ENCODE measurements around the gene PAQR7. TPM values are rescaled to one million over a fixed set of nuclear protein-coding genes. Genes with fewer than 3 reads are reported as not detected.

PAQR7 gene
- total and polyA plus RNA-seq, 8 donors = 3.2 to 13.0 (median 4.5) TPM

DNA sequence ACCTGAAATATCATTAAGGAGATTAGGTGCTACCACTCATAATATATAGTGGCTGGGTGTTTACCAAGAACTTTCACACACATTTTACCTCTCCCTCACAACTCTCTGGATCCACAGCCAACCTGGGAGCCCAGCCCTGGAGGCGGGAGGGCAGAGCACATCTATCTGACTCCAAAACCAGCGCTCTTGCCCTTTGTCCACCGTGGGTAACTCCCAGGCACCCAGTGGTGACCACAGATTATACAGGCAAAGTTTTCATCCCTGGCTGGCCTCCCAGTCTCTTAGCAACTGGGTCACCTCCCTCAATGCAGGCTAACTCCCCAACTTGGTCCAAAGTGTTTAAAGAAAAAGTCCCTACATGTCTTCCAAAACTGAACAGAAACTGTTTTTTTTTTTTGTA, 2.4 kb downstream of the PAQR7 start:
- TF ChIP-seq, protein P1, sequence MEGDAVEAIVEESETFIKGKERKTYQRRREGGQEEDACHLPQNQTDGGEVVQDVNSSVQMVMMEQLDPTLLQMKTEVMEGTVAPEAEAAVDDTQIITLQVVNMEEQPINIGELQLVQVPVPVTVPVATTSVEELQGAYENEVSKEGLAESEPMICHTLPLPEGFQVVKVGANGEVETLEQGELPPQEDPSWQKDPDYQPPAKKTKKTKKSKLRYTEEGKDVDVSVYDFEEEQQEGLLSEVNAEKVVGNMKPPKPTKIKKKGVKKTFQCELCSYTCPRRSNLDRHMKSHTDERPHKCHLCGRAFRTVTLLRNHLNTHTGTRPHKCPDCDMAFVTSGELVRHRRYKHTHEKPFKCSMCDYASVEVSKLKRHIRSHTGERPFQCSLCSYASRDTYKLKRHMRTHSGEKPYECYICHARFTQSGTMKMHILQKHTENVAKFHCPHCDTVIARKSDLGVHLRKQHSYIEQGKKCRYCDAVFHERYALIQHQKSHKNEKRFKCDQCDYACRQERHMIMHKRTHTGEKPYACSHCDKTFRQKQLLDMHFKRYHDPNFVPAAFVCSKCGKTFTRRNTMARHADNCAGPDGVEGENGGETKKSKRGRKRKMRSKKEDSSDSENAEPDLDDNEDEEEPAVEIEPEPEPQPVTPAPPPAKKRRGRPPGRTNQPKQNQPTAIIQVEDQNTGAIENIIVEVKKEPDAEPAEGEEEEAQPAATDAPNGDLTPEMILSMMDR (IDR thresholded peaks at IDR 0.05) = no peak
- H3K27ac ChIP-seq = peak overlapping the region in 1 of 4 donors; percentile 80
- peaks cover 48 to 65% (median 53%) of the 10 kb centered on the region in 3 donors for H3K4me1 ChIP-seq
- no peak overlapping the region for H3K4me3 ChIP-seq
- intact Hi-C loops (cut with DNase I) = no loop called here
- no peaks in the 10 kb centered on the region for H3K27me3 ChIP-seq
- no peaks in the 10 kb centered on the region for H3K9me3 ChIP-seq
- no peak for ATAC-seq
- 45 to 60% methylated on average over 3 of the region's 3 CpGs for WGBS, 2 donors
- no peaks in the 10 kb centered on the region for H3K36me3 ChIP-seq
- FAIRE-seq = no peak
- DNase-seq = peak in 2 of 6 donors; percentile 33 to 40

- DNase-seq (no peak), ATAC-seq (no peak), FAIRE-seq (no peak)
- intact Hi-C loops (cut with DNase I) = no loop called here
- peaks cover 53 to 69% (median 57%) of the 10 kb centered on the region in 3 donors for H3K4me1 ChIP-seq
- 51 to 54% methylated on average over 2 of the region's 2 CpGs for WGBS, 2 donors
- H3K9me3 ChIP-seq = no peaks in the 10 kb centered on the region
- H3K27me3 ChIP-seq = no peaks in the 10 kb centered on the region
- H3K4me3 ChIP-seq = no peak overlapping the region
- no peaks in the 10 kb centered on the region for H3K36me3 ChIP-seq
- TF ChIP-seq, protein P1 (IDR thresholded peaks at IDR 0.05) = no peak
- peak overlapping the region in 2 of 4 donors; percentile 28 to 80 for H3K27ac ChIP-seq
Measured at GRCh38 chr1:25872713-25873112, 2.8 kb downstream of the PAQR7 start.

GRCh38 chr1:25871704-25872494, 3.6 kb downstream of the PAQR7 start:
- Histone ChIP-seq H3K27me3 (no peaks in the 10 kb centered on the region), H3K9me3 (no peaks in the 10 kb centered on the region), H3K4me3 (no peak overlapping the region), H3K36me3 (no peaks in the 10 kb centered on the region), H3K27ac (peak overlapping the region; percentile 36 to 80 (median 58)), H3K4me1 (peaks cover 56 to 74% (median 63%) of the 10 kb centered on the region in 3 donors)
- intact Hi-C loops (cut with DNase I) = no loop called here
- DNase-seq (peak; percentile 68 to 94 (median 90)), FAIRE-seq (no peak), ATAC-seq (peak; percentile 59 to 70 (median 64))
- TF ChIP-seq, protein P1 (IDR thresholded peaks at IDR 0.05) = no peak
- 34 to 35% methylated on average over 9 of the region's 9 CpGs for WGBS, 2 donors

DNA sequence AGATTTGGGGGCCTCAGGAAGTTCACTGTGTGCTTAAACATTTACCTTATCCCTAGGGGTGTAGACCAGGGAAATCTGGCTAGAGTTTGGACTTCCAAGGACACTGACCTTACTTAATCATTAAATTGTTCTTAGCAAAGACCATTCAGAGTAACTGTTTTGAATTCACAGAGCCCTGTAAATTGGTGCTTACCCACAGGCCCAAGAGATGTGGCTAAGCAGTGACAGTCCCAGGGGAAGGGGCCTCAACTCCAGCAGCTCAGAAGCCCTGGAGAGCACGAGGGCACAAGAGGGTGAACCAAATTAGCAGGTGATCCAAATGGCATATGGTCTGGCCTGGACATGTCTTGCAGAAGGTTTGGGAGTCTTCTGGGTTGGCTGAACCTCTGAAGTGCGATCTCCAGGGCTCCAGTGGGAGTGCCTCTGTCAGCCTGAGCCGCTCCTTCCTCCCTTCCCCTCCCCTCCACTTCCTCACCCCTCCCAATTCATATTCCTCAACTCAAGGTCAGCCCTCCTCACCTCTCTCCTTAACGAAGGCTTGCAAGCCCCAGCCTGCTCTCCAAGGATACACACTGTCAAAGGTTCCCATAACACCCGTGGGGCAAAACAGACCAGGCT, 4.3 kb downstream of the PAQR7 start:
- no peaks in the 10 kb centered on the region for H3K9me3 ChIP-seq
- 9 to 10% methylated on average over 5 of the region's 5 CpGs for WGBS, 2 donors
- H3K4me1 ChIP-seq = peaks cover 62 to 79% (median 66%) of the 10 kb centered on the region in 3 donors
- DNase-seq = peak in 1 of 6 donors; percentile 51
- no peaks in the 10 kb centered on the region for H3K27me3 ChIP-seq
- ATAC-seq = peak in 3 of 4 donors; percentile 2 to 21 (median 2)
- H3K27ac ChIP-seq = peak overlapping the region; percentile 36 to 80 (median 58)
- no peak overlapping the region for H3K4me3 ChIP-seq
- no peaks in the 10 kb centered on the region for H3K36me3 ChIP-seq
- no peak for FAIRE-seq
- intact Hi-C loops (cut with DNase I) = no loop called here
- TF ChIP-seq, protein P1 (IDR thresholded peaks at IDR 0.05) = no peak

All from pancreas (tissue), 10 donors.